Lung (tissue), 12 donors: ENCODE measurements around the gene SDK1. TPM values are rescaled to one million over a fixed set of nuclear protein-coding genes. Genes with fewer than 3 reads are reported as not detected.

Source experiments
- ATAC-seq: fragments of 200-7000 bp; cut with Tn5 transposase; one replicate; pipeline ENCODE4 v1.9.1; 2020; ENCODE audit warnings: moderate number of reproducible peaks; ENCODE audit not compliant: insufficient read depth, low FRiP score
- DNase-seq, 3 donors: peaks; one replicate each; pipeline ENCODE4 v3.0.0-alpha.2; 2013 to 2017
- H3K27ac ChIP-seq, 2 donors: one replicate each; pipeline ENCODE4 v1.5.1; 2013; ENCODE audit warnings: mild to moderate bottlenecking in 2 of 2, moderate library complexity in 2 of 2, control low read depth in 1 of 2, inconsistent platforms in 1 of 2, low read depth in 1 of 2, low read length in 1 of 2
- H3K27me3 ChIP-seq, 3 donors: one replicate each; pipeline ENCODE4 v1.5.1; 2013; ENCODE audit warnings: low read length in 2 of 3; ENCODE audit not compliant: control insufficient read depth in 3 of 3, insufficient read depth in 3 of 3
- H3K36me3 ChIP-seq, 4 donors: one replicate each; pipeline ENCODE4 v1.5.1; 2013; ENCODE audit warnings: low read length in 4 of 4, mild to moderate bottlenecking in 1 of 4, moderate library complexity in 1 of 4; ENCODE audit not compliant: control insufficient read depth in 4 of 4, insufficient read depth in 4 of 4
- H3K4me1 ChIP-seq, 5 donors: one replicate each; pipeline ENCODE4 v1.5.1; 2013; ENCODE audit warnings: low read length in 5 of 5, mild to moderate bottlenecking in 2 of 5, moderate library complexity in 1 of 5; ENCODE audit not compliant: control insufficient read depth in 5 of 5, insufficient read depth in 5 of 5
- H3K4me3 ChIP-seq: one replicate; pipeline ENCODE4 v1.5.1; 2013; ENCODE audit warnings: mild to moderate bottlenecking, control low read depth, moderate library complexity
- H3K9ac ChIP-seq, 2 donors: one replicate each; pipeline ENCODE4 v1.5.1; 2013; ENCODE audit warnings: low read length in 2 of 2, control low read depth in 1 of 2; ENCODE audit not compliant: insufficient read depth in 1 of 2
- H3K9me3 ChIP-seq, 4 donors: one replicate each; pipeline ENCODE4 v1.5.1; 2013; ENCODE audit warnings: low read length in 3 of 4, mild to moderate bottlenecking in 1 of 4, moderate library complexity in 1 of 4; ENCODE audit not compliant: control insufficient read depth in 4 of 4, insufficient read depth in 3 of 4
- WGBS, 2 donors: extraction: QIAGEN DNeasy Blood & Tissue Kit; methylation state at CpG; one replicate each; pipeline ENCODE4 v1.1.7; 2013; 5-methylcytosine and 5-hydroxymethylcytosine counted together
- polyA plus RNA-seq, 2 donors: library from polyadenylated mRNA; stranded (reverse); fragments of 200-250 nt; gene quantifications; one replicate each; pipeline ENCODE4 v1.2.1, GENCODE V29; 2013
- total RNA-seq, 2 donors: library from RNA; depleted of rRNA in 1 of 2; stranded (reverse); fragments of >200 nt in 1 of 2; gene quantifications; one replicate each; pipeline ENCODE4 v1.2.1, GENCODE V29; 2014 to 2021
- TF ChIP-seq, protein P1 (sequence below): IDR thresholded peaks from 2 replicates; pipeline ENCODE4 v1.5.1; 2012; ENCODE audit warnings: mild to moderate bottlenecking; ENCODE audit errors: control extremely low read depth, extremely low read depth
- donor health status: control.
- donor health status: control.
- donor health status: Bipolar disorder and iron deficiency.
- donor health status: healthy.
- donor health status: DM: yes; HTN: yes; CAD: no.

The SDK1 gene
- total and polyA plus RNA-seq, 4 donors = 3.7 to 30.1 (median 12.7) TPM

DNA sequence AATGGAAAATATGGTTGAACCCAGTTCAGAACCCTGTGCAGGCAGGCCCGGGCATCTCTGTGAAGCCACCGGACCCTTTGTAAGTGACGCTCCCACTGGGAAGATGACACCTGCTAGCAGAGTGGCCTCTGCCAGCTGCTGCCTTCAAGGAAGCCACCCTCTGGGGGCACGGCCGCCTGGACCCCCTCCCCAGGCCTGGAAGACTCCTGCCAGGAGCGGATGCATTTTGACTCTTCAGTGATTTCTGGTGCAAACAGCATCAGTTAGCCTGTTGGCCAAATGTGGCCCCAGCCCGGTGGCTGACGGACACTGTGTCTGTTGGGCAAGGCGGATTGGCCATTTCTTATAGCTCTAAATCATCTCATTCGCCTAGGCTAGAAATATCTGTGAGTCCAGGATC is 867.0 kb downstream of the SDK1 start:
- Histone ChIP-seq H3K4me3 (no peak overlapping the region), H3K27ac (no peak overlapping the region)
- TF ChIP-seq, protein P1, sequence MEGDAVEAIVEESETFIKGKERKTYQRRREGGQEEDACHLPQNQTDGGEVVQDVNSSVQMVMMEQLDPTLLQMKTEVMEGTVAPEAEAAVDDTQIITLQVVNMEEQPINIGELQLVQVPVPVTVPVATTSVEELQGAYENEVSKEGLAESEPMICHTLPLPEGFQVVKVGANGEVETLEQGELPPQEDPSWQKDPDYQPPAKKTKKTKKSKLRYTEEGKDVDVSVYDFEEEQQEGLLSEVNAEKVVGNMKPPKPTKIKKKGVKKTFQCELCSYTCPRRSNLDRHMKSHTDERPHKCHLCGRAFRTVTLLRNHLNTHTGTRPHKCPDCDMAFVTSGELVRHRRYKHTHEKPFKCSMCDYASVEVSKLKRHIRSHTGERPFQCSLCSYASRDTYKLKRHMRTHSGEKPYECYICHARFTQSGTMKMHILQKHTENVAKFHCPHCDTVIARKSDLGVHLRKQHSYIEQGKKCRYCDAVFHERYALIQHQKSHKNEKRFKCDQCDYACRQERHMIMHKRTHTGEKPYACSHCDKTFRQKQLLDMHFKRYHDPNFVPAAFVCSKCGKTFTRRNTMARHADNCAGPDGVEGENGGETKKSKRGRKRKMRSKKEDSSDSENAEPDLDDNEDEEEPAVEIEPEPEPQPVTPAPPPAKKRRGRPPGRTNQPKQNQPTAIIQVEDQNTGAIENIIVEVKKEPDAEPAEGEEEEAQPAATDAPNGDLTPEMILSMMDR = no peak

DNA sequence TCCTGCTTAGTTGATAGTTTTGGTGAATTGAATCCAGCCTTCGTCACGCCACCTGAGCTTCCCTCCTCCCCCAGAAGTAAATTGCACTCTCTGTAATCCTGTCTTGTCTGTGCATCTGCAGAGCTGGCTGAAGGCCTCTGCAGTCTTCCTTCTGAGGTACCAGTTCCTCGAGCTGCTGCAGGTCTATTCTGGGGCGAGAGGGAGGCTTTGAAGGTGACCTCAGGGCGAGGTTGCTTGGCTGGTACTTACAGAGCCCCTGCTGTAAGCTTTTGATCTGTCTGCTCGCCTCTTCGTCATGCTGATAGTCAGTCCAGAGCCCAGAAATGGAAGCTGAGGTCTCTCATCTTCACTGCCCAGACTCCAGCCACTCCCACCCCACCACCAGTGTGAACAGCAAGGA is 867.5 kb downstream of the SDK1 start:
- H3K9me3 ChIP-seq = no peaks in the 10 kb centered on the region
- no peak for DNase-seq
- no peaks in the 10 kb centered on the region for H3K27me3 ChIP-seq
- H3K9ac ChIP-seq = no peak overlapping the region
- peaks cover 0 to 6% (median 2%) of the 10 kb centered on the region in 4 donors for H3K36me3 ChIP-seq
- no peaks in the 10 kb centered on the region for H3K4me1 ChIP-seq
- TF ChIP-seq, protein P1 = no peak
- H3K4me3 ChIP-seq = no peak overlapping the region
- WGBS, 2 donors = 60 to 70% methylated on average over 7 of the region's 7 CpGs
- ATAC-seq = no peak
- no peak overlapping the region for H3K27ac ChIP-seq

More for the DNA sequence above, 867.0 kb downstream of the SDK1 start:
- 88 to 94% methylated on average over 10 of the region's 10 CpGs for WGBS, 2 donors
- ATAC-seq = no peak
- no peaks in the 10 kb centered on the region for H3K9me3 ChIP-seq
- no peaks in the 10 kb centered on the region for H3K27me3 ChIP-seq
- H3K9ac ChIP-seq = no peak overlapping the region
- H3K36me3 ChIP-seq = peaks cover 0 to 6% (median 2%) of the 10 kb centered on the region in 4 donors
- peaks cover 0 to under 1% (median 0%) of the 10 kb centered on the region in 5 donors for H3K4me1 ChIP-seq
- no peak for DNase-seq

DNA sequence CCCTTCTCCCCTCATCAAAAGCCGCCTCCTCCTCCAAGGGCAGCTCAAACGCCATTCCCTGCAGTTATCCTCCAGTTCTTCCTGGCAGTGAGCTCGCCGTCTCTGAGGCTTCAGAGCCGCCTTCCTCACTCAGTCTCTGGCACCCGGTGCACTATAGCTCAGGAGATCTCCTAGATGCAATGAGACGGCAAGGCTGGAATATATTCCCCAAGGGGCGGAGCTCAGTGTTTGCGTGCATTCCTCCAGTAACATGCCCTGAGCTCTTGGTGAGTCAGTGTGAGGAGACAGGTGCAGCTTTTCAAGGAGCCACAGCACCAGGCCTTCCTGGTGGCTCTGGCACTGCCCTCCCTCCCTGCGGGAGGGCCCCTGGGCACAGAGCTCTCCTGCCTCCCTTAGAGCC is 868.4 kb downstream of the SDK1 start:
- DNase-seq = no peak
- H3K27ac ChIP-seq = no peak overlapping the region
- H3K9ac ChIP-seq = no peak overlapping the region
- no peaks in the 10 kb centered on the region for H3K9me3 ChIP-seq
- TF ChIP-seq, protein P1 = no peak
- no peaks in the 10 kb centered on the region for H3K27me3 ChIP-seq
- 75 to 88% methylated on average over 10 of the region's 10 CpGs for WGBS, 2 donors
- no peak overlapping the region for H3K4me3 ChIP-seq
- ATAC-seq = no peak
- peaks cover 0 to 3% (median under 1%) of the 10 kb centered on the region in 4 donors for H3K36me3 ChIP-seq
- H3K4me1 ChIP-seq = no peaks in the 10 kb centered on the region

DNA sequence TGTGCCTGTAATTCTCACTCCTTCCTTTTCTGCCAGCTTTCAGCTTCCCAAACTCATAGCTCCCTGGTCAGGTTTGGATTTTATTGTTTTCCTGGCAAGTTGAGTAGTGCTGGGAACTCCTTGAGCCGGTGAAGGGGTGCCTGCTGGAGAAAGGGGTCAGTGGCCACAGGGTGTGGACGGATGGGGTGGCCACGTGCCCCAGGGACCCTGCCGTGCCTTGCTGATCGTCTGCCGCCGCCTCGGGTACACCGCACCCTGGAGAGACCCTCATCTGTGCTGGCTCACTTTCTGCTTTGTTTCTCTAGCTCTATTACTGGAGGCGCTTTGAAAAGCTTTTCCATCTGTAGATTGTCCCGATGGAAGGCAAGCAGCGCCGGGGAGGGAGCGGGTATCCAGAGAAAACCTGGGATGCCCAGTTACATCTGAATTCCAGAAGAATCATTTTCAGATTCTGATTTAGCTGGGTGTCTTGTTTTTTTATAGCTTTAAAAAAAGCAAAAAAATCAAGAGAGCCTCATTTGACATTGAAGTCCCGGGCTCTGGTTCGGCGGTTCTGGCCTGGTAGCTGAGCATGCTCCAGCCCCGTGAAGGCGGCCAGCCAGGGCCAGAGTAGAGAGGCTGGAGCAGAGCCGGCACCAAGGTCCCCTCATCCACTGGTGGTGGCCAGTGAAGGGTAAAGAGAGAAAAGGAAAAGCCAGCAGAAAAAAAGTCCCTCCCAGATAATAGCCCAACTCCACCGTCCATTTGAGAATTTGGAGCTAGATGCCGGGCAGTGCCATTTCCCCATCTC is 870.1 kb downstream of the SDK1 start:
- H3K27ac ChIP-seq = no peak overlapping the region
- no peak for ATAC-seq
- no peaks in the 10 kb centered on the region for H3K9me3 ChIP-seq
- no peak for DNase-seq
- no peak overlapping the region for H3K9ac ChIP-seq
- peaks cover 0 to 5% (median under 1%) of the 10 kb centered on the region in 4 donors for H3K36me3 ChIP-seq
- 89 to 90% methylated on average over 22 of the region's 22 CpGs for whole genome bisulfite sequencing, 2 donors
- no peaks in the 10 kb centered on the region for H3K27me3 ChIP-seq
- H3K4me3 ChIP-seq = no peak overlapping the region
- TF ChIP-seq, protein P1 = no peak
- H3K4me1 ChIP-seq = no peaks in the 10 kb centered on the region
